ENCODE measurements around the gene ETFDH.
"Not testable (repeated sequence)": the region's sequence is repeated elsewhere in the genome, so short reads cannot be mapped to it uniquely, and the experiment has no call there.

The ETFDH gene

GRCh38 chr4:158681629-158682028 is 9.5 kb downstream of the ETFDH start:
- no peak for DNase-seq

DNA sequence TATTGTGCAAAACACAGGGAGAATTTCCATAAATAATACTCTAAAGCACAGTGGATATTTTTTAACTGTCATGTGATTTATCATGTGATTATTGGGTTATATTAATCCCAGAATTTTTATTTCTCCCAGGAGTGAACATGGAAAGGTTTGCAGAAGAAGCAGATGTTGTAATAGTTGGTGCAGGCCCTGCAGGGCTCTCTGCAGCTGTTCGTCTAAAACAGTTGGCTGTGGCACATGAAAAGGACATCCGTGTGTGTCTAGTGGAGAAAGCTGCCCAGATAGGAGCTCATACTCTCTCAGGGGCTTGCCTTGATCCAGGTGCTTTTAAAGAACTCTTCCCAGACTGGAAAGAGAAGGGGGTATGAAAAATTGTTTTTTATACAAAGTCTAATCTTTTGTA is 10.0 kb downstream of the ETFDH start:
- peak in 1 of 2 experiments; percentile 0 for DNase-seq

GRCh38 chr4:158688813-158689212 is 16.7 kb downstream of the ETFDH start:
- no peak for DNase-seq

DNA sequence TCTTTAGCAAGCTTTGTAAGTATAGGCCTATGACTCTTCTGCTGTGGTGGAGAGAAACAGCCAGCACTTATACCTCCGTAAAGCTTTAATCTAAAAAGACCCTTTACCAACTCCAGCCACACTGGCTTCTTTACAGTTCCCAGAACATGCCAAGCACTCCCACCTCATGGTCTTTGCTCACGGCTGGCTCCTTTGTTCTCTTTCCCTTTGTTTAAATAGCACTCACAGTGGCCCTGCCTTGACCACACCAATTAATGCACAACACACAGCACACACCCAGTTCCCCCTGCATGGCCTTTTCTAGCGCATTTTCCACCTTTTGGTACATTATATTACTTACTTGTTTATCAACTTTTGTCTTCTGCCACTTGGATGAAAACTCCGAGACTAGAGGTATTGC is 32.2 kb downstream of the ETFDH start:
- no peak for DNase-seq

DNA sequence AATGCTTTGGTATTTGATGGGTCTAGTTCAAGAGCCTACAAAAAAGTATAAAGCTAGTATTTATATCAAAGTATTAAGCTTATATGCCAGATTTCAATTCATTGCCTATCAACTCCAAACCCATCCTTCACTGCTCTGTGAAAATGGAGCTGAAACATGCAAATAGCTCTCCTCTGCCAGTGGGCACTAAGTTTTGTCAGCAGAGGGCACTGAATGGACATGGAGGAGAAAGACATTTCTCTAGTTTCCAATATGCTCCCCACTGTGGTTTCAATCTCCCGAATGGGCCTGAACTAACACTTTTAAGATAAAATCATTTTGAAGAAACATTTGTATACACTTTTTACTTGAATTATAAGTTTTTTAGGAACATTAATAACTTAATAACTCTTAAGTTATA is 38.7 kb downstream of the ETFDH start:
- DNase-seq = peak in 1 of 2 experiments; percentile 8

GRCh38 chr4:158712622-158713021 is 40.5 kb downstream of the ETFDH start:
- not testable (repeated sequence) for DNase-seq

GRCh38 chr4:158714937-158715336 is 42.8 kb downstream of the ETFDH start:
- DNase-seq = no peak

- no peak for DNase-seq
These were observed 43.7 kb downstream of the ETFDH start for GRCh38 chr4:158715802-158716201.

GRCh38 chr4:158721680-158722079 is 49.6 kb downstream of the ETFDH start:
- DNase-seq = no peak

- peak in 1 of 2 experiments; percentile 5 for DNase-seq
These were observed 50.3 kb downstream of the ETFDH start for GRCh38 chr4:158722291-158722916.

DNA sequence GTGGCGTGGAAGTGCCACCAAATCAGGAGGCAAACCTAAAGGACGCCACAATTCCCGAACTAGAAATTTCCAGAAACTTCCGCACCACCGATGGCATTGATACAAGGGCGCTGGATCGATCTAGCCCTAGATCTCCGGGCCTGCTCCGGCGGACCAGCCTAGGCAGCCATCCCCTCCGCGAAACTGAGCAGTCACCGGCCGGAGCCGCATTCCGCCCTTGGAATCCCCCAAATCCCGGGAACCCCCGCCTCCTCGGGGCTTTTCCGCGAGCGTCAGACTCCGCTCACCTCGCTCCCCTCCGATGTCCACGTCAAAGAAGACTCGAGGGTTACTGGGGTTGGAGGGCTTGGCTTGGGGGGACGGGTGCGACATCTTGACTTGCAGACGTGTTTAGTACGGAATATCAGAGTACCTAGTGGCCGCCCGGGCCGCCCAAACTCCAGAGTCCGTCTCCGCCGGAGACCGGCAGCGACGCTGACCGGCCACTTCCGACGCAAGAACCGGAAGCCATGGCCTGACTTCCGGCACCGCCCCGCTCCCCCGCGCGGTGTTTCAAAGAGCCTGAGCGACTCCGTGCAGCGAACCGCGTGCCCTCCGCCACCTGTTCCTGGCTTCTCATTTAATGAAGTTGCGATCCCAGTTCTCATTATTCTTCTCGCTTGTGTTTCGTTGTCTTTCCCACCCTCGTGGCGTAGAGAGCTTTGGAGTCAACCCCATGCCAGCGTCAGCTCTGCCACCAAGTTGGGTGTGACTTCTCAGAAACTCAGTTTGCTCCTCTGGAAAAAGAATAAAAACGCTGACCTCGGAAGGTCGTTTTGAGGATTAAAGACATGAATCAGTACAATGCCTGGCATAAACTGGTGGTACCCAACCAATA is 51.1 kb downstream of the ETFDH start, which contains the start of gene PPID:
TSS of gene PPID (minus strand) at position 480 of the 877 bp plus-strand sequence. CDS start at position 372, 108 bp downstream.
- peak; percentile 63 to 79 for DNase-seq

DNA sequence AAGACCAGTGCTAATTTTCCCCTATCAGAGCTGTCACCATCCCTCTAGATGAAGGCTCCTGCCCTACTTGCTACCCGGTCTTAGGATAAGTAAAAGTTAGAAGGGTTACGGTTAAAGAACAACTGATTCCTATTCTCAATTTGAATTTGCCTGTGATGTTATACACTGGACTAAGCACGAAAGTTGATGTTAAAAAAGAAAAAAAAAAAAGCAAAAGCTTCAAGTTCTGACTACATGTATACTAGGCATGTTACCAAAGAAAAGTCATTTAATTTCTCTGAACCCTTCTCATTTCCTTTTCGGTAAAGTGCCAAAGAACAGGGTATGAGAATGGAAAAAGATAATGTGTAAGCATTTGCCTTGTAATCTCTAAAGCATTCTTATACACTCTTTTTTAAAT is 52.5 kb downstream of the ETFDH start:
- DNase-seq = no peak

- peak; percentile 2 to 23 for DNase-seq
These were observed 54.5 kb downstream of the ETFDH start for GRCh38 chr4:158726633-158727032.

DNA sequence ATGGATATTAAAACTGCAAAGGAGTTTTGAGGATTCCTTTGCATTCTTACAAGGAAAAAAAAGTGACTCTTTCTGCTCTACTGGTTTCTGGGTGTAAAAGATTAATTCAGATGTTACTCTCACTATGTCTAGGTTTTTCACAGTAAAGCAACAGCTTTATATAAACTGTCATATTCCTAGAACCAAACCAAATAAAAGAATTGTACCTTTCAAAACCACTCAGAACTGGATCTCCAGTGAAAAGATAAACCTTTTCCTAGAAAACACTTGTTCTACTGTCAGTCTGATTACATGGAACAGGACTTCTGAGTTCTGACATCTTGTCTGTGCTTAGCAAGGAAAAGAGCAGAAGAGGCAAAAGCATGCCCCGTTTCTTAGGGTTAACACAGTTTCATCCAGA is 56.1 kb downstream of the ETFDH start:
- no peak for DNase-seq

GRCh38 chr4:158729716-158730559 is 57.8 kb downstream of the ETFDH start:
- peak in 1 of 2 experiments; percentile 52 for DNase-seq

DNA sequence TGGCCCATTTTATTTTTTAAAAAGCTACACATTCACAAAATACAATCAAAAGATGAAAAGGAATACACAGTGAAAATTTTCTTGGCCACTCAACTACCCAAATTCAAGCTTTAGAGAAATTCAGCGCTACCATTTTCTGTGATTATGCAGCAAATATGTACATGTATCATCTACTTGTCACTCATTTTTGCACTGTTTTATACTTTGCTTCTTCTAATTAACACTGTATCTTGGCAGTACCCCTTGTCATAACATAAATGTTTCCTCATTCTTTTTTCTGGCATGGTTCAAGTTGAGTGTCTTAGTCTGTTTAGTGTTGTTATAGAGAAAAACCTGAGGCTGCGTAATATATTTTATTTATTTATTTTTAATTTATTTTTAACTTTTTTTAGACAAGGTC is 66.8 kb downstream of the ETFDH start:
- no peak for DNase-seq

- DNase-seq = no peak
These were observed 67.5 kb downstream of the ETFDH start for GRCh38 chr4:158739600-158739999.

GRCh38 chr4:158741326-158742021 is 69.4 kb downstream of the ETFDH start:
- DNase-seq = no peak

- DNase-seq = not testable (repeated sequence)
These were observed 74.4 kb downstream of the ETFDH start for GRCh38 chr4:158746537-158746936.

GRCh38 chr4:158750379-158750778 is 78.3 kb downstream of the ETFDH start:
- no peak for DNase-seq

GRCh38 chr4:158754385-158755180 is 82.5 kb downstream of the ETFDH start:
- no peak for DNase-seq

- not testable (repeated sequence) for DNase-seq
These were observed 83.7 kb downstream of the ETFDH start for GRCh38 chr4:158755819-158756218.

Data from NCI-H524 (cell line).